HEK293 (cell line): ENCODE measurements around the gene CADPS2.

Source experiments
- CTCF ChIA-PET: fragments of 350-600 bp; formaldehyde crosslinking; extraction: SDS; loops from one replicate; lab custom pipeline; 2021; ENCODE audit warnings: antibody characterized with exemption; lab: Yijun Ruan, JAX
- POLR2A ChIA-PET: fragments of 300-600 bp; formaldehyde crosslinking; extraction: SDS; loops from one replicate; lab custom pipeline; 2020; ENCODE audit warnings: antibody characterized with exemption, inconsistent platforms; lab: Yijun Ruan, JAX
- H3K27ac ChIP-seq: fragments of 200-500 bp; sonication (Bioruptor generic); 2 replicates; pipeline ENCODE4 v1.5.1; 2014; ENCODE audit warnings: low read depth, low read length, control low read depth, inconsistent platforms; ENCODE audit errors: extremely low read depth
- H3K36me3 ChIP-seq, 2 experiments: fragments of 200-500 bp in 1 of 2; sonication (Bioruptor generic) in 1 of 2; 1 replicate in 1 of 2; 2 replicates in 1 of 2; pipeline ENCODE4 v1.5.1; 2014 to 2017; ENCODE audit warnings: inconsistent platforms in 2 of 2, low read length in 2 of 2; ENCODE audit not compliant: control insufficient read depth in 2 of 2, insufficient read depth in 1 of 2
- H3K4me1 ChIP-seq: fragments of 200-500 bp; sonication (Bioruptor generic); 2 replicates; pipeline ENCODE4 v1.5.1; 2014; ENCODE audit warnings: mild to moderate bottlenecking, low read length, inconsistent platforms; ENCODE audit not compliant: control insufficient read depth, insufficient read depth
- H3K4me3 ChIP-seq: 2 replicates; pipeline ENCODE4 v1.5.1; 2011; ENCODE audit warnings: low read depth, mild to moderate bottlenecking, control low read depth, low read length, moderate library complexity
- H3K9me3 ChIP-seq: fragments of 200-500 bp; sonication (Bioruptor generic); 2 replicates; pipeline ENCODE4 v1.5.1; 2014; ENCODE audit warnings: low read depth, low read length, inconsistent platforms; ENCODE audit not compliant: control insufficient read depth, insufficient read depth
- EGR2 ChIP-seq: fragments of 450-650 bp; formaldehyde crosslinking; IDR thresholded peaks from 2 replicates; pipeline ENCODE4 v1.5.1; 2016; ENCODE audit warnings: low read depth, missing biosample characterization, missing genetic modification characterization
- GLI2 ChIP-seq: fragments of 450-650 bp; formaldehyde crosslinking; IDR thresholded peaks from 2 replicates; pipeline ENCODE4; 2017; ENCODE audit warnings: missing biosample characterization, missing genetic modification characterization, low read depth, borderline replicate concordance
- HOXD13 ChIP-seq: sonication (generic); formaldehyde crosslinking; IDR thresholded peaks from 2 replicates; pipeline ENCODE4 v1.8.0; 2022; ENCODE audit warnings: missing genetic modification reagents, borderline replicate concordance
- KLF7 ChIP-seq: fragments of 450-650 bp; formaldehyde crosslinking; IDR thresholded peaks from 2 replicates; pipeline ENCODE4 v1.5.1; 2016; ENCODE audit warnings: missing biosample characterization, missing genetic modification characterization, borderline replicate concordance
- ZBTB7A ChIP-seq: fragments of 450-650 bp; formaldehyde crosslinking; IDR thresholded peaks from 2 replicates; pipeline ENCODE4 v1.5.1; 2016; ENCODE audit warnings: low read depth, missing biosample characterization, missing genetic modification characterization
- ZNF211 ChIP-seq: fragments of 450-650 bp; formaldehyde crosslinking; IDR thresholded peaks from 2 replicates; pipeline ENCODE4 v1.5.1; 2016; ENCODE audit warnings: low read depth, missing biosample characterization, missing genetic modification characterization
- ZNF280D ChIP-seq: fragments of 450-650 bp; formaldehyde crosslinking; IDR thresholded peaks from 2 replicates; pipeline ENCODE4 v1.5.1; 2016; ENCODE audit warnings: missing biosample characterization, missing genetic modification characterization
- ZNF394 ChIP-seq: fragments of 450-650 bp; formaldehyde crosslinking; IDR thresholded peaks from 2 replicates; pipeline ENCODE4 v1.5.1; 2016; ENCODE audit warnings: missing biosample characterization, missing genetic modification characterization, mild to moderate bottlenecking, moderate library complexity, borderline replicate concordance
- ZNF433 ChIP-seq: fragments of 450-650 bp; formaldehyde crosslinking; IDR thresholded peaks from 2 replicates; pipeline ENCODE4 v1.5.1; 2016; ENCODE audit warnings: missing biosample characterization, missing genetic modification characterization, low read depth
- ZNF473 ChIP-seq: fragments of 450-650 bp; formaldehyde crosslinking; IDR thresholded peaks from 2 replicates; pipeline ENCODE4 v1.5.1; 2017; ENCODE audit warnings: missing biosample characterization, missing genetic modification characterization
- ZNF548 ChIP-seq: fragments of 450-650 bp; formaldehyde crosslinking; IDR thresholded peaks from 2 replicates; pipeline ENCODE4 v1.5.1; 2016; ENCODE audit warnings: missing biosample characterization, missing genetic modification characterization
- ZNF585B ChIP-seq: fragments of 450-650 bp; formaldehyde crosslinking; IDR thresholded peaks from 2 replicates; pipeline ENCODE4 v1.5.1; 2016; ENCODE audit warnings: missing biosample characterization, missing genetic modification characterization
- ZNF664 ChIP-seq: fragments of 450-650 bp; formaldehyde crosslinking; IDR thresholded peaks from 2 replicates; pipeline ENCODE4 v1.5.1; 2016; ENCODE audit warnings: missing biosample characterization, missing genetic modification characterization
- TF ChIP-seq, protein P1 (sequence below): fragments of 450-650 bp; IDR thresholded peaks from 2 replicates; pipeline ENCODE4 v1.5.1; 2018; ENCODE audit warnings: missing biosample characterization, mild to moderate bottlenecking, missing genetic modification characterization

The CADPS2 gene

GRCh38 chr7:122709930-122710646 is 176.2 kb downstream of the CADPS2 start:
- H3K9me3 ChIP-seq, result no peaks in the 10 kb centered on the region
- H3K27ac ChIP-seq, result no peak overlapping the region
- TF ChIP-seq, protein P1, sequence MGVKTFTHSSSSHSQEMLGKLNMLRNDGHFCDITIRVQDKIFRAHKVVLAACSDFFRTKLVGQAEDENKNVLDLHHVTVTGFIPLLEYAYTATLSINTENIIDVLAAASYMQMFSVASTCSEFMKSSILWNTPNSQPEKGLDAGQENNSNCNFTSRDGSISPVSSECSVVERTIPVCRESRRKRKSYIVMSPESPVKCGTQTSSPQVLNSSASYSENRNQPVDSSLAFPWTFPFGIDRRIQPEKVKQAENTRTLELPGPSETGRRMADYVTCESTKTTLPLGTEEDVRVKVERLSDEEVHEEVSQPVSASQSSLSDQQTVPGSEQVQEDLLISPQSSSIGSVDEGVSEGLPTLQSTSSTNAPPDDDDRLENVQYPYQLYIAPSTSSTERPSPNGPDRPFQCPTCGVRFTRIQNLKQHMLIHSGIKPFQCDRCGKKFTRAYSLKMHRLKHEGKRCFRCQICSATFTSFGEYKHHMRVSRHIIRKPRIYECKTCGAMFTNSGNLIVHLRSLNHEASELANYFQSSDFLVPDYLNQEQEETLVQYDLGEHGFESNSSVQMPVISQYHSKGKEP (tag by site-specific recombination), result no peak
- TF ChIP-seq ZNF664 (tag by site-specific recombination) (no peak), ZNF394 (tag by site-specific recombination) (no peak), ZNF433 (tag by site-specific recombination) (no peak), ZNF548 (tag by site-specific recombination) (no peak), ZNF280D (tag by site-specific recombination) (no peak), ZNF585B (tag by site-specific recombination) (no peak)
- ChIA-PET CTCF (no interaction called here), POLR2A (no interaction called here)
- H3K4me1 ChIP-seq, result no peaks in the 10 kb centered on the region
- H3K36me3 ChIP-seq, result no peaks in the 10 kb centered on the region
- no peak overlapping the region for H3K4me3 ChIP-seq

DNA sequence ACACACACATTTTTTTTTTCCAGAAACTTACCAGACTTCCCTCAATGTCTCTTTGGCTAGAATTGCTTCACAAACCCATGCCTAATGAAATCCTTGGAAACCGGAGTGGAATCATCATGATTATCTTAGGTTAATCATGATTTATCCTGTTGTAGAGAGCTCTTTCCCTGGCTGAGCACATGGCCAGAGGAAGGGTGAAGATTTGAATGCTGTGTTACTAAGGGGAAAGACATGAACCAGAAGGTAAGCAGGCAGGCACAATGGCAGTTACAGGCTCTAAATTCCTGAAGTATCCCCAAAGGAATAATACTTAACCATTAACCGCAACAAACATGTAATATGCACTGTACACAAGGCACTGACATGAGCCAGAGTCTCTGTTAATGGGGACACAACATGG is 179.4 kb downstream of the CADPS2 start:
- no peak for TF ChIP-seq ZNF211
- TF ChIP-seq KLF7, result no peak
- TF ChIP-seq ZBTB7A (tag by site-specific recombination), result no peak
- TF ChIP-seq HOXD13 (CRISPR knock-in tag), result no peak
- no peak for TF ChIP-seq ZNF473 (tag by site-specific recombination)
- POLR2A ChIA-PET, result no interaction called here
- CTCF ChIA-PET, result interaction anchor here (0.6 kb wide), 1 partner anchor 426 kb away, joined by 4 read pairs; no protein-coding TSS in a partner anchor

GRCh38 chr7:122702872-122703510 is 183.3 kb downstream of the CADPS2 start, which contains the start of gene RNF148:
TSS of gene RNF148 (minus strand) at chr7:122702922. CDS start at chr7:122702750, 172 bp downstream.
- Histone ChIP-seq H3K4me3 (no peak within 1 kb of the TSS), H3K27ac (no peak within 1 kb of the TSS), H3K36me3 (no peaks in the 10 kb centered on the region), H3K9me3 (no peaks in the 10 kb centered on the region), H3K4me1 (no peaks in the 10 kb centered on the region)
- TF ChIP-seq GLI2 (tag by site-specific recombination), result no peak
- TF ChIP-seq EGR2 (tag by site-specific recombination), result peak; percentile 62
- ChIA-PET CTCF (no interaction called here), POLR2A (no interaction called here)

More for the DNA sequence above, 179.4 kb downstream of the CADPS2 start:
- Histone ChIP-seq H3K27ac (no peak overlapping the region), H3K4me3 (no peak overlapping the region), H3K9me3 (no peaks in the 10 kb centered on the region), H3K36me3 (no peaks in the 10 kb centered on the region), H3K4me1 (no peaks in the 10 kb centered on the region)
